K562 (cell line): Measurements from ENCODE around the gene SH2D4B. TPM values are rescaled to one million over a fixed set of nuclear protein-coding genes. Genes with fewer than 3 reads are reported as not detected.
A peak's percentile ranks its signal among the peaks of the same experiment; 100 is the strongest.

Experiments used
- ATF3 ChIP-seq, 2 experiments: fragments of 450-650 bp in 1 of 2; sonication (generic) in 1 of 2; formaldehyde crosslinking in 1 of 2; IDR thresholded peaks in 1 of 2; conservative IDR thresholded peaks in 1 of 2; 2 replicates each; pipeline versions ENCODE4 v1.6.1 to v1.8.1; 2016 to 2023; ENCODE audit warnings: mild to moderate bottlenecking in 2 of 2, moderate library complexity in 2 of 2, inconsistent platforms in 1 of 2, missing genetic modification reagents in 1 of 2
- BACH1 ChIP-seq: fragments of 200-800 bp; sonication (Bioruptor generic); IDR thresholded peaks from 2 replicates; pipeline ENCODE4 v1.6.1; 2016; ENCODE audit warnings: missing genetic modification characterization, missing compliant biosample characterization
- CBFB ChIP-seq: sonication (generic); formaldehyde crosslinking; IDR thresholded peaks from 2 replicates; pipeline ENCODE4 v1.4.0; 2020; ENCODE audit warnings: mild to moderate bottlenecking, missing genetic modification reagents
- CSDE1 ChIP-seq, 2 experiments: fragments of 450-650 bp; IDR thresholded peaks; 2 replicates each; pipeline ENCODE4 v1.6.1; 2016; ENCODE audit warnings: mild to moderate bottlenecking in 1 of 2
- ELF4 ChIP-seq: fragments of 450-650 bp; formaldehyde crosslinking; IDR thresholded peaks from 2 replicates; pipeline ENCODE4 v1.4.0; 2022; ENCODE audit warnings: missing genetic modification characterization
- EP400 ChIP-seq: fragments of 450-650 bp; IDR thresholded peaks from 2 replicates; pipeline ENCODE4 v1.6.1; 2017; ENCODE audit warnings: antibody characterized with exemption, mild to moderate bottlenecking, moderate library complexity
- ETV1 ChIP-seq: fragments of 450-650 bp; conservative IDR thresholded peaks from 2 replicates; pipeline ENCODE4 v1.6.1; 2016; ENCODE audit warnings: missing genetic modification characterization, control low read depth, low read depth, missing compliant biosample characterization
- LCOR ChIP-seq: sonication (generic); formaldehyde crosslinking; IDR thresholded peaks from 2 replicates; pipeline ENCODE4 v1.8.0; 2022; ENCODE audit warnings: mild to moderate bottlenecking, missing genetic modification reagents
- MEF2A ChIP-seq: IDR thresholded peaks from 2 replicates; pipeline ENCODE4 v1.6.1; 2011; ENCODE audit warnings: low read depth, mild to moderate bottlenecking, low read length, moderate library complexity; ENCODE audit not compliant: control insufficient read depth
- MITF ChIP-seq: IDR thresholded peaks from 2 replicates; pipeline ENCODE4 v1.6.1; 2014; ENCODE audit warnings: antibody characterized with exemption
- NBN ChIP-seq: fragments of 450-650 bp; IDR thresholded peaks from 2 replicates; pipeline ENCODE4 v1.6.1; 2016; ENCODE audit warnings: low read depth, mild to moderate bottlenecking
- PML ChIP-seq: IDR thresholded peaks from 2 replicates; pipeline ENCODE4 v1.6.1; 2012; ENCODE audit warnings: low read length, inconsistent platforms
- RBM14 ChIP-seq: fragments of 200-400 bp; formaldehyde crosslinking; IDR thresholded peaks from 2 replicates; pipeline ENCODE4 v1.6.1; 2018; ENCODE audit warnings: low read depth, mild to moderate bottlenecking, low read length, moderate library complexity, borderline replicate concordance; ENCODE audit not compliant: insufficient read depth
- RCOR1 ChIP-seq, 2 experiments: IDR thresholded peaks; 2 replicates each; pipeline ENCODE4 v1.6.1; 2012; ENCODE audit warnings: low read depth in 2 of 2, low read length in 2 of 2, borderline replicate concordance in 1 of 2, improper control_type of control experiment in 1 of 2
- SMAD2 ChIP-seq: fragments of 150-350 bp; IDR thresholded peaks from 2 replicates; pipeline ENCODE4 v1.6.1; 2014; ENCODE audit warnings: low read depth, mild to moderate bottlenecking, low read length
- SNAPC5 ChIP-seq: fragments of 250-450 bp; sonication (Bioruptor Pico); IDR thresholded peaks from 2 replicates; pipeline ENCODE4 v1.8.0; 2021; ENCODE audit warnings: moderate library complexity, mild to moderate bottlenecking, inconsistent platforms
- SRSF7 ChIP-seq: fragments of 200-400 bp; formaldehyde crosslinking; optimal IDR thresholded peaks from 2 replicates; pipeline ENCODE3; 2017; ENCODE audit warnings: mild to moderate bottlenecking, low read depth, low read length
- ZC3H11A ChIP-seq: IDR thresholded peaks from 2 replicates; pipeline ENCODE4 v1.6.1; 2012; ENCODE audit warnings: low read depth, low read length, improper control_type of control experiment
- ZEB2 ChIP-seq: fragments of 450-650 bp; IDR thresholded peaks from 2 replicates; pipeline ENCODE4 v1.6.1; 2016
- ZNF133 ChIP-seq: fragments of 250-450 bp; sonication (Bioruptor Pico); IDR thresholded peaks from 2 replicates; pipeline ENCODE4 v1.4.0; 2020; ENCODE audit warnings: mild to moderate bottlenecking
- ZNF253 ChIP-seq: fragments of 250-450 bp; sonication (Bioruptor Pico); conservative IDR thresholded peaks from 2 replicates; pipeline ENCODE4 v1.6.1; 2021; ENCODE audit warnings: mild to moderate bottlenecking
- ZNF41 ChIP-seq: fragments of 250-450 bp; sonication (Bioruptor Pico); conservative IDR thresholded peaks from 2 replicates; pipeline ENCODE4 v1.4.0; 2020; ENCODE audit warnings: mild to moderate bottlenecking
- ZNF518B ChIP-seq: fragments of 250-450 bp; sonication (Bioruptor Pico); IDR thresholded peaks from 2 replicates; pipeline ENCODE4 v1.5.0; 2021; ENCODE audit warnings: mild to moderate bottlenecking, moderate library complexity
- polyA plus RNA-seq, 8 experiments: library from polyadenylated mRNA; depleted of rRNA in 4 of 8; stranded (reverse) in 5 of 8; unstranded in 3 of 8; fragments of >200 nt; fragmentation: Nextera tagmentation in 2 of 8; fragmentation: Illumina TruSeq in 1 of 8; extraction: Ambion mirVana in 2 of 8; extraction: Trizol in 1 of 8; gene quantifications; 2 replicates each; pipeline versions ENCODE4 v1.2.1 to v1.2.3, GENCODE V29; 2011 to 2014; ENCODE audit warnings: inconsistent platforms in 1 of 8, missing spikeins in 1 of 8
- total RNA-seq, 7 experiments: library from RNA; depleted of rRNA in 6 of 7; stranded (reverse); fragments of >200 nt in 6 of 7; fragmentation: Illumina TruSeq in 2 of 7; extraction: Trizol in 2 of 7; gene quantifications; 2 replicates each; pipeline versions ENCODE4 v1.2.1 to v1.2.3, GENCODE V29; 2011 to 2021; ENCODE audit warnings: low replicate concordance in 1 of 7

Gene SH2D4B
- total and polyA plus RNA-seq, 9 of the 15 experiments (the other 6 are each of a cell fraction or from before 2014, with no cell fraction given): 0.03 to 0.14 (median 0.04) TPM; not detected in 4

GRCh38 chr10:80496555-80497172, 41.0 kb upstream of the SH2D4B start (continued):
- TF ChIP-seq RCOR1 (IDR thresholded peaks at IDR 0.05; ENCODE audit: borderline replicate concordance in 1 of 2, low read depth in 2 of 2, low read length in 2 of 2) (no peak), ZNF518B (no peak), ZNF253 (no peak), BACH1 (tag) (no peak), ZC3H11A (no peak), MITF (no peak), ATF3 (IDR thresholded peaks at IDR 0.05) (no peak), ATF3 (CRISPR knock-in tag; conservative IDR thresholded peaks at IDR 0.05) (no peak), LCOR (CRISPR knock-in tag) (no peak), ZNF133 (CRISPR knock-in tag) (no peak), CSDE1 (IDR thresholded peaks at IDR 0.05) (peak; percentile 47 to 68; a peak in 1 of 4 replicates), ELF4 (no peak), SRSF7 (no peak), EP400 (peak; percentile 50; the same call in 1 of the 2 replicates), RBM14 (no peak), PML (no peak), ZNF41 (CRISPR knock-in tag) (no peak), NBN (peak; percentile 79), CBFB (CRISPR knock-in tag) (no peak), ZEB2 (peak; percentile 89), ETV1 (tag) (no peak), SMAD2 (no peak), SNAPC5 (no peak), MEF2A (no peak)
